Astrocyte (in vitro differentiated cells and primary cell): Measurements from ENCODE around the gene SERPINB6.

Source experiments
- CTCF ChIP-seq: IDR thresholded peaks from 2 replicates; pipeline ENCODE4 v1.5.1; 2011; ENCODE audit warnings: low read depth, mild to moderate bottlenecking, inconsistent platforms, low read length, moderate library complexity; ENCODE audit not compliant: insufficient read depth
- EZH2 ChIP-seq: IDR thresholded peaks from 2 replicates; pipeline ENCODE4 v1.6.1; 2012; ENCODE audit warnings: mild to moderate bottlenecking, low read length, inconsistent platforms; ENCODE audit not compliant: insufficient read depth

GRCh38 chr6:3014675-3015066 lies 43.3 kb upstream of the SERPINB6 start:
- TF ChIP-seq CTCF (no peak), EZH2 (no peak)
